IPS DF 19.7 (cell line): ENCODE measurements around the gene HOXA4.

ENCODE experiments used
- DNase-seq: peaks from one replicate; pipeline ENCODE4 v3.0.0-alpha.2; 2013; ENCODE audit warnings: low read depth, low spot score

Gene HOXA4

DNA sequence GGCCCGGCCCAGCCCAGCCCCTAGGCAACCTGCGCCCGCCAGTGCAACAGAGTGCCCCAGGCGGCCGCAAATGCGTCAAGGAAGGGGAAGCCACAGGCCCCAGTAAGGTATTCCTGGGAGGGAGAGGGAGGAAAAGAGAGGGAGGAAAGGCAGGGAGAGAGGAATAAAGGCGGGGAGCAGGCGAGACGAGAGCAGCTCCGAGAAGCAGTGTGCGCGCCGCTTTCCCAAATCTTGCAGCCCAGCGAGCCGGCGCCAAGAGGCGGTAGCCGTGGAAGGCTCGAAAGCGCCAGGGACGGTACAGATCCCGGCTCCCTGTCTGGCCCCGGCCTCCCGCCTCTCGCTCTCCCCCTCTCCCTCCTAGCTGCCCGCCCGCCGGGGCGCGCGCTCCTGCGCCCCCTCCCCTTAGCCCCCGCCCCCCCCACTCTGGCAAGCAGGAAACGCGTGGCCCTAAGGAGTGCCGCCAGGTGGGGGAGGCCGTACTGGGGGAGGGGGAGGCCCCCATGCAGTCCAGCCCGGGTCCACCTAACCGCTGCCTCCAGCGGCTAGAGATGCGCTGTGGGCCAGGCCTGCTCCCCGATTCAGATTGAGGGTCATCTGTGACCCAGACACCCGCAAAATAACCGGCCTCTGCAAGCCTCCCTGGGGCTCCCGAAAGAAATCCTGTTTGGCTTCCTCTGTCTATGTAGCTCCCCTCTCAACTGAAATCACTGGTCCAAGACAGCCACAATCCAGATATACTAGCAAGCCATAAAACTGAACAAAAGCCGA, 39.3 kb upstream of the HOXA4 start:
- no peak for DNase-seq

DNA sequence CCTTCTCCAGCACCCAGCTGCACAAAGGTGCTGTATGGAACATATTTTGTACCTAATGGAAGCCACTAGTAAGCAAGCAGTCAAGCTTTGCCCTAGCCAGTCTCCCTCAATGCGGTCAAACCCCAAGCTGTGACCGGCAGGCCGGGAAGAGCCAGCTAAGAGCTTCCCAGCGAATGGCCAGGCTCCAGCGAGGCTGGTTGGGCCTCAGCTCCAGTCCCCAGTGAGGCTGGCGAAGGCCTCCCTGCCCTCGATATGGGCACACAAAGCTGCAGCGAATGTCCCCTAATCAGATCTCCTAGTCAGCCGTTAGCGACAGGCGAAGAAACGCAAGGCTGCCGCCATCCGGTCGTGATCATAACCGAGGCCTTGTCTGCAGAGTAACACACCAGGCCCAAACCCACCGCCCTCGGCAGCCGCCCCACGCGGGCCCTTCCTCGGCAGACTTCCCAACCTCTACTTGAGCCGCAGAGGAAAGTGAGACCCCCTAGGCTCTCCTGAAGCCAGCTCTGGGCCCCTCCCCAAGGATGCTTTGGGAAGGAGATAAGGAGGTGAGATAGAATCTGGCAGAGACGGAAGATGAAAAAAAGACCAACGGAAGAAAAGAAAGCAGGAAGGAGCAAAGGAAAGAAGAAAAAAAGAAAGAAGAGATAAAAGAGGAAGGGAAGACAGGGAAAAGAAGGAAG, 37.8 kb upstream of the HOXA4 start:
- DNase-seq = no peak

DNA sequence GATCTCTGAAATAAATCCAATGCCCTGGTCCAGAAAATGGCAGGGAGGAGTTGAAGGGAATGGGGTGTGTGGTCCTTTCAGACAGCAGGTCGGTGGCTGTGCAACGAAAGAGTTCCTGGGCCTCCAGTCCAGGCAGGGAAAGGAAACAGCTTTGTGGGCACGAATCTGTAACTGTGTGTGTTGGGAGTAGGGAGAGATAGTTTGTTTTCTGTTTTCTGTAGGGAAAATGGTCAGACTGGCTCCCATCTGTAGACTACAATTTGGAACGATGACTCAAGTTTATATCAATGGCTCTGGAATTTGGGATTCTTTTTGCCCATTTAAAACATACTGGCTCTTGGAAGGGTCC, 37.3 kb upstream of the HOXA4 start:
- no peak for DNase-seq

DNA sequence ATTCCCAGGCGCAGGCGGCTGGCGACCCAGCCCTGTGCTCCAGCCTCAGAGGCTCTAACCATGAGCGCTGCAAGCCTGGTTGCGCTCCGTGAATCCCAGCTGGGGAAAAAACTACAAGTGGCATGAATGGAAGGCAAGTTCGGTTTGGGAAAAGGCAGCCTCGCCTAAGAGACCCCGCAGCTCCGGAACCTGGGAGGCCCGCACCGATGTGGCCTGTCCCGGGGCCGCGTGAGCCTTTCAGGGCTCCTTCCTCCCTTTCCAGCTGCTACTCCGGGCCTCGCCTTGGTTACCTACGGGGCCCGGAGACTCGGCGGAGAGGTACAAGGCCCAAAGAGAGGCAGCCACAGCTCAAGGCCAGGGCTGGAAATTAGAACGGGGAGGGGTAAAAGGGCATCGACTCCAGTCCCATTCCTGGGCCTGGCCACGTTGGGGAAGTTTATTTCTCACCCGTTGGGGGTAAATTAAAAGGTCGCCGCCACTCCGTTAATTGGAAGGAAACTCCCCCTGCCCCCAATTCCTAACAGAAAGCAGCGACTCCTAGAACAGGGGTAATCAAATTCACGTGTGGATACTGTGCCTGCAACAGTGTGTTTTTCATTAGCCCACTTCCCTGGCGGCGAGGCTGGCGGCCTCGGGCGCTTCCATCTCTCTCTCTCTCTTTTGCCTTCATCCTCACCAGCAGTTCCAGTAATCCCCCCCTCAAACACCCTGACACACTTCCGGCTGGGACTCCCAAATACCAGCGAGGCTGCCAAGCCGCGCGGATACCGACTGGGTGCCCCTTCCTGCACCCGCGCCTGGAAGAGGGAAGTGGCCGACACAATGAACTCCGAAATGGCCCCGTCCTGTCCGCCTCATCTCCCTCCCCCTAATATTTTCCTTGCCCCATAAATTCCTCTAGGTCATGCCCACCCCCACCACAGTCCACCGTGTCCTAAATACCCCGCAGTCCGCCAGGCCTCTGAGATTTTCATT, 36.3 kb upstream of the HOXA4 start:
- DNase-seq = no peak

DNA sequence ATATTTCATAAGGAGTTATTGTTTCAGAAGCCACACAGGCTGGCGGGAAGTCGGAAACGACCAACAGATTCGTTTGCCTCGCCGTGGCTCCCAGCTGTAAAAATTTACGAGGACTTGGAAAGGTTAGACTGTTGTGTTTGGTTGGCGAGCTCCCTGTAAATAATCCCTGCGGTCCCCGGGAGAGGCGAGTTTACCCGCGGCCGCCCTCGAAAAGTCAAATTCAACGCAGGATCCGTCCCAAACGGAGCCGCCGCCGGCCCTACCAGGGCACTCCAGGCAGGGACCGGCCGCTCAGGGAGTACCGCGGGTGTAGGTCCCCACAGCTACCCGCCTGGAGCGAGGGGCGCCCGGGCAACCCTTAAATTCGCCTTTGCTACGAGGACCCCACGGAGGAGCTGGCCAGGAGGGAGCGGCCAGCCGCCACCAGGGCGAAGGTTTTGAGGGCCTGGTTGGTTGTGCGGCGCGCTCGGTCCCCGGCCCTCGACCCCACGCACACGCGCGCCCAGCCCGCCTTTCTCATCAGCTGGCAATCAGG, 35.5 kb upstream of the HOXA4 start:
- DNase-seq = no peak

DNA sequence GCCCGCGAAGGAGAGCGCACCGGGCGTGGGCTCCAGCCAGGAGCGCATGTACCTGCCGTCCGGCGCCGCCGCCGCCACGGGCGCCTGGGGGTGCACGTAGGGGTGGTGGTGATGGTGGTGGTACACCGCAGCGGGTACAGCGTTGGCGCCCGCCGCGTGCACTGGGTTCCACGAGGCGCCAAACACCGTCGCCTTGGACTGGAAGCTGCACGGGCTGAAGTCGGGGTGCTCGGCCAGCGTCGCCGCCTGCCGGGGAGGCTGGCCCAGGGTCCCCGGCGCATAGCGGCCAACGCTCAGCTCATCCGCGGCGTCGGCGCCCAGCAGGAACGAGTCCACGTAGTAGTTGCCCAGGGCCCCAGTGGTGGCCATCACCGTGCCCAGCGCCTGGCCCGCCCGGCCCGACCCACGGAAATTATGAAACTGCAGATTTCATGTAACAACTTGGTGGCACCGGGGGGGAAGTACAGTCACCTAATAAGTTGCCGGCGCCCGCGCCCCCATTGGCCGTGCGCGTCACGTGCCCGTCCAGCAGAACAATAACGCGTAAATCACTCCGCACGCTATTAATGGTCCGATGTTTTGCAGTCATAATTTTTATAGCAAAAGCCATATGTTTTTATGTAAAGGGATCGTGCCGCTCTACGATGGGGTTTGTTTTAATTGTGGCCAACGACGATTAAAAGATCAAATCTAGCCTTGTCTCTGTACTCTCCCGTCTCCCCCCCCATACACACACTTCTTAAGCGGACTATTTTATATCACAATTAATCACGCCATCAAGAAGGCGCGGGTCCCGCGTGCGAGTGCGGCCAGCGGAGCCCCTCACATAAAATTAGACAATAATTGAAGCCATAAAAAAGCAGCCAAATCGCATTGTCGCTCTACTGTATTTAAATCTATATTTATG, 34.8 kb upstream of the HOXA4 start, which contains the start of gene HOXA9:
TSS of gene HOXA9 (minus strand) at position 449 of the 907 bp plus-strand sequence. CDS start at position 369, 80 bp downstream.
- no peak for DNase-seq

DNA sequence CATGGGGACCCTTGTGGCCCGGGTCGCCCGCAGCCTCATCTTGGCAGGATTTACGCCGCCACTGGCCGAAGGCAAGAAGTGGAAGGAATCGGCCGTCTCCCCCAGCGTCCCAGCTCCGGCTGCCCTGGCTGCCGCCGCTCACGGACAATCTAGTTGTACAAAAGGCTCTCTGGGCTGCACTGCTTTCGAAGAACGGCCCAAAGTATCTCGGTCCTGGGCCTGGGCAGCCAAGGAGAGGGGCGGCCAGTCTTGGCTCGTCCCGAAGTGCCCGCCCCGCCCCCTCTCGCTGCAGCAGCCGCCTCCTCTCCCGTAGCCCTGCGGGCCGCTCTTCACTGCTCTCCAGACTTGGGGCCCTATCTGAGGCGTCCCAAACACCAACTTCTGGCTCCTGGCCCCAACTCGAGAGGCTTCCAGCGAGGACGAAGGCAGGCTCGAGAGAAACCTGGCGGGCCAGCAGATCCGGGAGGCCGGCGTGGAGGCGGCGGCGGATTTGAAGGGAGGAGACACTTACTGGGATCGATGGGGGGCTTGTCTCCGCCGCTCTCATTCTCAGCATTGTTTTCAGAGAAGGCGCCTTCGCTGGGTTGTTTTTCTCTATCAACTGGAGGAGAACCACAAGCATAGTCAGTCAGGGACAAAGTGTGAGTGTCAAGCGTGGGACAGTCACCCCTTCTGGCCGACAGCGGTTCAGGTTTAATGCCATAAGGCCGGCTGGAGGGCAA, 34.0 kb upstream of the HOXA4 start:
- no peak for DNase-seq

DNA sequence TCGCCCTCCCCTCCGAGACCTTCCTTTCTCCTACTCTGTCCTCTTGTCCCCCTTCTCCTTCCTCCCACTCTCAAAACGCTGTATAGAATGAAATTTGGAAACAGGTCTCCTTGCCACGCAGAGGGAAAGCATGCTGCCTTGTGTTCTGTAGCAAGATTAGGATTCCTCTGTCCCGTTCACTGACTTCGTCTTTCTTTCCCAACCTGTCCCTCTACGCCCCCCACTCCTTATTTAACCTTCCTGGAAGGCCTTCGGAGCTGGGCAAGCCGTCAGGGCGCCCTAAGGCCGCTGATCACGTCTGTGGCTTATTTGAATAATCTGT, 33.4 kb upstream of the HOXA4 start:
- no peak for DNase-seq

DNA sequence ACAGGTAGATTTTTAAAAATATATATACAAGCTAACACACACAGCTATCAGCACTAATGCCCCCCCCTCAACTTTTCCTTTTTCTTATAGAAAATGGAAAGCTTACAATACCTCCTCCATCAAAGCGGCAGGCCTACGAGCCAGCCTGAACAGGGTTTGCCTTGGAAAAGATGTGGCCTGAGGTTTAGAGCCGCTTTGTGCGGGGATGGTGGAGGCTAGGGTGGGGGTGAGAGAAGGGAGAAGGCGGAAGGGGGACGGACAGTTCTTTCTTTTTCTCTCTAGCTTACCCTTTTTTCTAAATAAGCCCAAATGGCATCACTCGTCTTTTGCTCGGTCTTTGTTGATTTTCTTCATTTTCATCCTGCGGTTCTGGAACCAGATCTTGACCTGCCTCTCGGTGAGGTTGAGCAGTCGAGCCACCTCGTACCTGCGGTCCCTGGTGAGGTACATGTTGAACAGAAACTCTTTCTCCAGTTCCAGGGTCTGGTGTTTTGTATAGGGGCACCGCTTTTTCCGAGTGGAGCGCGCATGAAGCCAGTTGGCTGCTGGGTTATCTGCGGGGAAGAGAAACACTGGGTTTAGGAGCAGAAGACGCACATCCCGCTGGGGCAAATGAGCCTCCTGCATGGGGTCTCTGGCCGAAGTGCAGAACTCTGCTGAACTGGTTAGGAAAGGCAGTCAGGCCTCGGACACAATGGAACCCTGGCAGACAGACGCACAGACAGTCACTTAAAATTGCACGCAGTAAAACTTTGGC, 32.9 kb upstream of the HOXA4 start:
- DNase-seq = no peak

DNA sequence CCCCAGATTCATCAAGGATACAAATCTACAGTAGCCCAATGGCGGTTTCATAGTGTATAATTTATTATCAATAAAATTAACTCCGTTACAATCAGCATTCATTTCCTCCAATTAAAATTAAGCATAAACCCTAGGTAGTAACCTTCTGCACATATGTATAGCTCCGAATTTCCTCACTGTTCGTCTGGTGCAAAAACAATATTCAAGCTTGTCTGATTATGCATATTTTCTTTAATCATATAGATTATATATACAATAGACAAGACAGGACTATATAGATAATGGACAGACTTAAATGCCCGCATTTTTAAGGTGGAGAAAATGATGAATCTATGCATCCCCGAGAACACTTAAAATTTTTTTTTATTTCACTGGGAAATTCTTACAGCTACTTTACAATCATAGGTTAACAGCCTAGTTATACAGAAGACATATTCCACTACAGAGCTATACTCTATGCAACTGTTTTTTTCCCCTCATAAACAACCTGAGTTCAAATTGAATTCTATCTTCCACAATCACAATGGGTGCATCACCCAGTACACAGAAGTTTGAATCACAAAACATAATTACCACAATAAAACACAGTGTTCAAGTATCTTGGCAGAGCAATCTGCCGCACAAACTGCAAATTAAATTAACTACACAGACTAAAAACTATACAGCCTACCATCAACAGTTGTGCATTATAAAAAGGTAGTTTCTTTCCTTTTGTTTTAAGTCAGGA, 32.2 kb upstream of the HOXA4 start:
- no peak for DNase-seq

DNA sequence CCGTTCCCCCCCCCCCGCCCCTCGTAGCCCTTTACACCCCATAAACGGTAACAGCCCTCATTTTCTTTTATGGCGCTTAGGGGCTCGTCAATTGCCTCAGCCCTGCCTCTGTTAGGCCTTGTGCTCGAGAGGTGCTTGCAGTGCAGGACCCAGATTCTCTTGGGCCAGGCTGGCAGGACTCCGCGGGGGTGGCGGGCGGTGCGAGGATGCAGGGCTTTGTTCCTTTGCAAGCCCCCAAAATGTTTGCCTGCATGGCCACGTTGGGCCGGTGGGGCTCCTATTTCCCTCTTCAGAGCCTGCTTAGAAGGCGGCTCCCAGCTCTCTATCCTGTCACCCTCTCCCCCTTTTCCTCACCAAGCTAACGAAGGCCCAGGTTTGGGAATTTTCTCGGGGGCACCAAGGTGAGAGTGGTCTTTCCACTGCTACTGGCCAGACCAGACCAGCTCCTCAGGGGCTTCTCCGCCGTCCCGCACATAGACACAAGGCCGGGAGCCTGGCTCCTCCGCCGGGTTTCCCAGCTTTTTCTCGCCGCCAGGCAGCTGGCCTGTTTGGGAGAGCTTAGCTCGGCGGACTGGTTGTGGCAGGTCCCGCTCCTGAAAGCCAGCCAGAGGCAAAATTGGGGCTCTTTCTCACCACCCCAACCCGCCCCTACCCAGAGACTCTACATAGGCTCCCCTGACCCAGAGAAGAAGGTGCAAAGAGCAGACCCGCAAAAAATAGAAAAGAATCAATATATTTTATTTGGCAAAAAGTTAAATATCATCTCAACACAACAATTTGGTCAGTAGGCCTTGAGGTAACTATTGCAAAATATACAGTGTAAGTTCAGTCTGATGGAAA, 31.4 kb upstream of the HOXA4 start:
- no peak for DNase-seq

DNA sequence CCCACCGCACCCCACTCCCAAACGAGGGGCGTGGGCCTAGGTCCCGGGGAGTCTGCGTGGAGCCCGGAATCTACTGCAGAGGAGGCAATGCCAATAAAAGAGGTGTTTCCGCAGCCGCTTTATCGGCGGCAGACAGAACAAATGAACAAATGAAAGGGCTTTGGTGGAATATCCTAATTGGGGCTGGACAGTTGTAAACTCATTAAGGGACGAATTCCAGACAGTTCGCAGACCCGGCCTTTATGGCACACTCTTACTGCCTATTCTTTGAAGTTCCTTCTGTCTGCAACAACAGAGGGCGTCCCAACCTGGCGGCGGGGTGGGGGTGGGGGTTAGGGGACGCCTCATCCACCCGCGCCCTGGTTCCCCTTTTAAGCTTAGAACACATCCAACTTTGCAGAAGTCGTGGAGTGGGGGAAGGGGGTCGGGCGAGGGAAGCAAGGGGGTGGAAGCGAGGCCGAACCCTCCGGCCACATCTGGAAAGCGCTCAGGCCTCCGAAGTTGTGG, 30.7 kb upstream of the HOXA4 start:
- DNase-seq = no peak

DNA sequence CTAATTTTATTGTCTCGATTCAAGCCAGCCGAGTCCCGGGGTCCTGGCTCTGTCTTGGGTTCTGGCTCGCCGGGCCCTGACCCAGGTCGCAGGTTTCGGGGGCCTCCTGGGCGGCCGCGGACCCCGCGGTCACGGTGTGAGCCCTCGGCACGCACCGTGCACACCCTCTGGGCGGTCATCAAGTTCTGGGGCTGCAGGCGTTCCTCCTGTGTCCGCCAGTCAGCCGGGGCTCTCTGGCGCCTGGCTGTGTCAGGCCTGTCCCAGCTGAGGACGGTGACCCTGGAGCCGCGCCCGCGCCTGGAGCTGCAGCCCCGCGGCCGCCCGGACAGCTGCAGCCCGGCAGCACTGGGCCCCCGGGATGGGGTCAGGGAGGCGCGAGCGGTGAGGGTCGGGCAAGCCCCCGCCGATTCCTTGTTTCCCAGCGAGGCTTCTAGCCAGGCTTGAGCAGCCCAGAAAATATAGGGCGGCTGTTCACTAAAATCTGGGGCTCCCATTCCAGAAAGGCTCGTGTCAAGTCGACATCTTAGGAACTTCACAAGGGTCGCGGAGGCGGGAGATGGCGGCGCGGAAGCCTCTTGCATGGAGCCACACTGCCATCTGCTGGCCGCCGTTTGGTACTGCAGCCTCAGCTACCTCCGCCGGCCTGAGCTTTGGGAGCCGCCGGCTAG, 30.1 kb upstream of the HOXA4 start:
- DNase-seq = no peak

DNA sequence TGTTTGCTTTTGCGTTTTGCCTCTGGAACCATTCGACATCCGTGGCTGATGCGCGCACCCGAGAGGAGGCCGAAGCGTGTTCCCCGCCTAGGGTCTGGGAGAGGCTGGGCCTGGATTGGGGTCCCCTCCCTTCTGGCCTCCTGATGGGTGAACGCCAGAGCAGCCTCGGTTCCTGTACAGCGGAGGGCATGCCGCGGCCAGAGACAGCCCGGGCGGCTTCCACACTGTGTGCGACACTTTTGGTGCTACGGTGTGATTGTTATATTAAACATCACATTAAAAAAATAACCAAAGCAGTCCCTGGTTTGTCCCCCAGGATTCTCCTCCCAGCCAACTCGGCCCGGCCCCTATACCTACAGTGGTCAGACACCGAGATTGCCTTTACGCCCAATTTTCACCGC, 29.6 kb upstream of the HOXA4 start:
- no peak for DNase-seq

DNA sequence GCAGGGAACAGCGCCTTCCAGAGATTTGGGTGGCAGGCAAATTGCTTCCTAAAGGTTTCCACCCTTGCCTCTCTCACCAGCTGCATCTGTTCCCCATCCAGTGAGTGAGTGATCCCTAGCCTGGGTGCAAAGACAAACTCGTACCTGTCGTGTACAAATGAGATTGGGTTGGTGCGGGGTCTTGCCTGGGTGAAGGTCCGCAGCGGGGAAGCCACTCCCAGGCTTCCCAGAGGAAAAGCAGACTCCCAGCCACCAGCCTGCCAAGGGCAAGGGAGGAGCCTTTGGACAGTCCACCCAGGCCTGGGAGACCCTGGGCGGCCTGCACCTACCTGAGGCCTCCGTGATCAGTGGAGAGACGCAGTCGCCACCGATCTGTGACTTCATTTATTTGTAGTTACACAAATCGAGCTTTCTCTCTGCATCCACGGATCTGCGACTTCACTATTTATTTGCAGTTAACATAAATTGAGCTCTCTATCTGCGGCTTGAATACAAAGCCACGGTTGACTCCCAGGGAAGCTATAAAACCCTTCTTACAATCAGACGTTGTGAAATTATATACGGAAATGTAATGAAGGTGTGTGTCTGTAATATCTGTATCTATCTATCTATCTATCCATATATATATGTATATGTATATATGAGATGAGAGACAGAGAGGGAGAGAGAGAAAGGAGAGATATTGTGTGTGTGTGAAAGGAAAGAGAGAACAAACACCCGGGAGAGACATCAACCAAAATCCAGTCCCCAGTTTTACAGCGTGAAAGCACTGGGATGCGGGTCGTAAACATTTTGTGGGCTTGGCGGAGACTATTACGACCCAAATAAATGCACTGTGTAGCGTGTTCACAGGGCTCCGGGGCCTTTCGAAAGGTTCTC, 28.9 kb upstream of the HOXA4 start:
- no peak for DNase-seq
